ENCODE results near the gene CBX5.

GRCh38 chr12:54253240-54253639 is 26.7 kb downstream of the CBX5 start:
- TF ChIP-seq, protein P1, sequence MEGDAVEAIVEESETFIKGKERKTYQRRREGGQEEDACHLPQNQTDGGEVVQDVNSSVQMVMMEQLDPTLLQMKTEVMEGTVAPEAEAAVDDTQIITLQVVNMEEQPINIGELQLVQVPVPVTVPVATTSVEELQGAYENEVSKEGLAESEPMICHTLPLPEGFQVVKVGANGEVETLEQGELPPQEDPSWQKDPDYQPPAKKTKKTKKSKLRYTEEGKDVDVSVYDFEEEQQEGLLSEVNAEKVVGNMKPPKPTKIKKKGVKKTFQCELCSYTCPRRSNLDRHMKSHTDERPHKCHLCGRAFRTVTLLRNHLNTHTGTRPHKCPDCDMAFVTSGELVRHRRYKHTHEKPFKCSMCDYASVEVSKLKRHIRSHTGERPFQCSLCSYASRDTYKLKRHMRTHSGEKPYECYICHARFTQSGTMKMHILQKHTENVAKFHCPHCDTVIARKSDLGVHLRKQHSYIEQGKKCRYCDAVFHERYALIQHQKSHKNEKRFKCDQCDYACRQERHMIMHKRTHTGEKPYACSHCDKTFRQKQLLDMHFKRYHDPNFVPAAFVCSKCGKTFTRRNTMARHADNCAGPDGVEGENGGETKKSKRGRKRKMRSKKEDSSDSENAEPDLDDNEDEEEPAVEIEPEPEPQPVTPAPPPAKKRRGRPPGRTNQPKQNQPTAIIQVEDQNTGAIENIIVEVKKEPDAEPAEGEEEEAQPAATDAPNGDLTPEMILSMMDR (optimal IDR thresholded peaks at IDR 0.05 in 1 of 3, IDR thresholded peaks at IDR 0.05 in 1 of 3, conservative IDR thresholded peaks at IDR 0.05 in 1 of 3; ENCODE audit: extremely low read depth in 1 of 3, insufficient read depth in 2 of 3, low read length in 3 of 3): no peak
- no peak for TF ChIP-seq EZH2 (IDR thresholded peaks at IDR 0.05; ENCODE audit: low read length)

Data from keratinocyte (primary cell).